ENCODE results near the gene CNGA4. TPM values are rescaled to one million over a fixed set of nuclear protein-coding genes. Genes with fewer than 3 reads are reported as not detected.

Gene CNGA4
- total RNA-seq, 4 donors from 2014 or later: 0.38 TPM; not detected in 3

- WGBS, 2 donors: 40 to 79% methylated on average over 1 to 3 of the region's 3 CpGs
Measured at GRCh38 chr11:6284250-6284649, 45.4 kb downstream of the CNGA4 start.

DNA sequence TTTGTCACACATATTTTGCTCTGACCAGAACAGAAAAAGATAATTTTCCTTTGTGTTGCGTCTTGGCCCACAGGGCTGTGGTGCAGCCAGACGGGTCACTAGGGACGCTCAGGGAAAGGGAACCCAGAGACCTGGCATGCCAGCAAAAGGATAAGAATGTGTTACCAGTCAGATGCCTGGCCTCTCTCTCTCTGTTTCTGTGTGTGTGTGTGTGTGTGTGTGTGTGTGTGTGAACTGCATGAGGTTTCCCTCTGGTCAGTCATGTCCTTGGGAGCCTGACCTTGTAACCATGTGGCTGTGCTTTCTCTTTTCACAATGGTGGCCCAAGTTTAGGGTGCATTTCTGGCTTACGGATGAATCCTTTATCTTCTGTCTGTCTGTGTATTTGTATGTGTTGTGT, 46.1 kb downstream of the CNGA4 start:
- 80 to 81% methylated on average over 4 of the region's 4 CpGs for WGBS, 2 donors
- no peak for DNase-seq
- Histone ChIP-seq H3K4me1 (no peaks in the 10 kb centered on the region), H3K9me3 (no peaks in the 10 kb centered on the region), H3K27me3 (peaks cover 0 to 39% (median 0%) of the 10 kb centered on the region in 4 donors), H3K27ac (no peak overlapping the region), H3K36me3 (no peaks in the 10 kb centered on the region), H3K4me3 (no peak overlapping the region)
- intact Hi-C loops (cut with DNase I): no loop called here
- TF ChIP-seq, protein P1, sequence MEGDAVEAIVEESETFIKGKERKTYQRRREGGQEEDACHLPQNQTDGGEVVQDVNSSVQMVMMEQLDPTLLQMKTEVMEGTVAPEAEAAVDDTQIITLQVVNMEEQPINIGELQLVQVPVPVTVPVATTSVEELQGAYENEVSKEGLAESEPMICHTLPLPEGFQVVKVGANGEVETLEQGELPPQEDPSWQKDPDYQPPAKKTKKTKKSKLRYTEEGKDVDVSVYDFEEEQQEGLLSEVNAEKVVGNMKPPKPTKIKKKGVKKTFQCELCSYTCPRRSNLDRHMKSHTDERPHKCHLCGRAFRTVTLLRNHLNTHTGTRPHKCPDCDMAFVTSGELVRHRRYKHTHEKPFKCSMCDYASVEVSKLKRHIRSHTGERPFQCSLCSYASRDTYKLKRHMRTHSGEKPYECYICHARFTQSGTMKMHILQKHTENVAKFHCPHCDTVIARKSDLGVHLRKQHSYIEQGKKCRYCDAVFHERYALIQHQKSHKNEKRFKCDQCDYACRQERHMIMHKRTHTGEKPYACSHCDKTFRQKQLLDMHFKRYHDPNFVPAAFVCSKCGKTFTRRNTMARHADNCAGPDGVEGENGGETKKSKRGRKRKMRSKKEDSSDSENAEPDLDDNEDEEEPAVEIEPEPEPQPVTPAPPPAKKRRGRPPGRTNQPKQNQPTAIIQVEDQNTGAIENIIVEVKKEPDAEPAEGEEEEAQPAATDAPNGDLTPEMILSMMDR (IDR thresholded peaks at IDR 0.05): no peak
- TF ChIP-seq POLR2A (IDR thresholded peaks at IDR 0.05): no peak

More at GRCh38 chr11:6284250-6284649, 45.4 kb downstream of the CNGA4 start:
- intact Hi-C loops (cut with DNase I): no loop called here
- Histone ChIP-seq H3K9me3 (no peaks in the 10 kb centered on the region), H3K4me1 (no peaks in the 10 kb centered on the region), H3K27me3 (peaks cover 0 to 42% (median 0%) of the 10 kb centered on the region in 4 donors), H3K4me3 (no peak overlapping the region), H3K27ac (no peak overlapping the region), H3K36me3 (no peaks in the 10 kb centered on the region)
- TF ChIP-seq, protein P1 (IDR thresholded peaks at IDR 0.05): no peak
- DNase-seq: no peak

Other genes starting within 250 kb of the CNGA4 start
- not detected for gene OR56A4, start 232.1 kb upstream of the CNGA4 start, total RNA-seq
- gene OR56A1, start 208.3 kb upstream of the CNGA4 start, total RNA-seq: not detected
- not detected for gene OR56B4, start 131.4 kb upstream of the CNGA4 start, total RNA-seq
- gene OR52B2, start 68.8 kb upstream of the CNGA4 start, total RNA-seq: not detected
- gene OR52W1, start 39.9 kb upstream of the CNGA4 start, total RNA-seq: not detected
- gene C11orf42, start 33.5 kb upstream of the CNGA4 start, total RNA-seq: not detected
- 10 to 100 TPM in 3 of 4 donors, 1 to 10 TPM in 1; 8.3 to 33.5 (median 23.1) TPM for gene FHIP1B, start 4.5 kb upstream of the CNGA4 start, total RNA-seq
- gene CCKBR, start 20.7 kb downstream of the CNGA4 start, total RNA-seq: under 1 TPM in 2 of 4 donors, not detected in 2; 0.15 to 0.45 TPM
- gene CAVIN3, start 81.4 kb downstream of the CNGA4 start, total RNA-seq: 10 to 100 TPM; 16.6 to 65.0 (median 25.3) TPM
- 10 to 100 TPM; 11.6 to 21.4 (median 14.3) TPM for gene SMPD1, start 151.4 kb downstream of the CNGA4 start, total RNA-seq
- gene APBB1, start 180.0 kb downstream of the CNGA4 start, total RNA-seq: 10 to 100 TPM in 2 of 4 donors, 1 to 10 TPM in 2; 2.7 to 29.0 (median 9.9) TPM
- under 1 TPM in 1 of 4 donors, not detected in 3; 0.76 TPM for gene HPX, start 201.9 kb downstream of the CNGA4 start, total RNA-seq
- gene TRIM3, start 234.9 kb downstream of the CNGA4 start, total RNA-seq: 10 to 100 TPM in 1 of 4 donors, 1 to 10 TPM in 3; 4.0 to 13.5 (median 7.0) TPM
- 10 to 100 TPM; 39.4 to 74.6 (median 50.8) TPM for gene ARFIP2, start 242.2 kb downstream of the CNGA4 start, total RNA-seq
- gene TIMM10B, start 242.4 kb downstream of the CNGA4 start, total RNA-seq: 10 to 100 TPM; 17.0 to 40.2 (median 29.6) TPM